RWPE1 (cell line): ENCODE results near the gene B3GAT2.

Experiments used
- CTCF ChIA-PET: fragments of 350-600 bp; sonication (Branson Sonifier 250); formaldehyde crosslinking; extraction: SDS; loops from one replicate; lab custom pipeline; 2021; lab: Yijun Ruan, JAX
- POLR2A ChIA-PET: fragments of 400-600 bp; formaldehyde crosslinking; extraction: SDS; loops from one replicate; lab custom pipeline; 2020; ENCODE audit warnings: antibody characterized with exemption; ENCODE audit not compliant: low non-redundant PET; lab: Yijun Ruan, JAX
- DNase-seq: peaks from one replicate; pipeline ENCODE4 v3.0.0; 2012; ENCODE audit warnings: low spot score
- H3K27ac ChIP-seq: fragments of 450-650 bp; 2 replicates; pipeline ENCODE4 v1.5.1; 2017
- TF ChIP-seq, protein P1 (sequence below): fragments of 450-650 bp; conservative IDR thresholded peaks from 2 replicates; pipeline ENCODE4 v1.5.1; 2017; ENCODE audit warnings: low read depth, mild to moderate bottlenecking

B3GAT2 gene

DNA sequence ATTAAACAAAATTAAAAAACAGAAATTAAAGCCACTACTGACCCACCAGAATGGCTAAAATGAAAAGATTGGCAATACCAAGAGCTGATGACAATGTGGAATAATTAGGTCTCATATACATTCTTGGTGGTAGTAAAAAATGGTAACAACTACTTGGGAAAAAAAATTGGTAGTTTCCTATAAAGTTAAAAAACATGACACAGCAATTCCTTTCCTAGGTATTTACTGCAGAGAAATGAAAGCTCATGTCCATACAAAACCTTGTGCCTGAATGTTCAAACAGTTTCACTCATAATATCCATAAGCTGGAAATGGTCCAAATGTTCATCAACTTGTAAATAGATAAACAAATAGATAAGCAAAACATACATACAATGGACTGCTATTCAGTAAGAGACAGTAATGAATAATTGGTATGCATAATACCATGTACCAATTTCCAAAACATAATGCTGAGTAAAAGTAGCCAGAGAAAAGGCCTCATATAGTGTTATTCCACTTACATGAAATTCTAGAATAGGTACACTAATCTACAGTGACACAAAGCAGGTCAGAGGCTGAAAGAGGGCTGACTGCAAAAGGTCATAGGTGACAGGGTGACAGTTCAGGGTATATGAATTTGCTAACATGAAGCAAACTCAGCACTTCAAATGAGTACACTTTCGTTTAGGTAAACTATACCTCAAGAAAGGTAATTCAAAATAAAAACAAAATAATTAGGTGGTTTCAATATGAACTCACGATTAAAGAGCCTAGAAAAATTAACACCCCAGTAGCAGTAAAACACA lies 53.0 kb downstream of the B3GAT2 start:
- TF ChIP-seq, protein P1, sequence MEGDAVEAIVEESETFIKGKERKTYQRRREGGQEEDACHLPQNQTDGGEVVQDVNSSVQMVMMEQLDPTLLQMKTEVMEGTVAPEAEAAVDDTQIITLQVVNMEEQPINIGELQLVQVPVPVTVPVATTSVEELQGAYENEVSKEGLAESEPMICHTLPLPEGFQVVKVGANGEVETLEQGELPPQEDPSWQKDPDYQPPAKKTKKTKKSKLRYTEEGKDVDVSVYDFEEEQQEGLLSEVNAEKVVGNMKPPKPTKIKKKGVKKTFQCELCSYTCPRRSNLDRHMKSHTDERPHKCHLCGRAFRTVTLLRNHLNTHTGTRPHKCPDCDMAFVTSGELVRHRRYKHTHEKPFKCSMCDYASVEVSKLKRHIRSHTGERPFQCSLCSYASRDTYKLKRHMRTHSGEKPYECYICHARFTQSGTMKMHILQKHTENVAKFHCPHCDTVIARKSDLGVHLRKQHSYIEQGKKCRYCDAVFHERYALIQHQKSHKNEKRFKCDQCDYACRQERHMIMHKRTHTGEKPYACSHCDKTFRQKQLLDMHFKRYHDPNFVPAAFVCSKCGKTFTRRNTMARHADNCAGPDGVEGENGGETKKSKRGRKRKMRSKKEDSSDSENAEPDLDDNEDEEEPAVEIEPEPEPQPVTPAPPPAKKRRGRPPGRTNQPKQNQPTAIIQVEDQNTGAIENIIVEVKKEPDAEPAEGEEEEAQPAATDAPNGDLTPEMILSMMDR: no peak
- CTCF ChIA-PET: interaction anchor here (0.6 to 0.9 kb wide), 2 partner anchors 10 to 567 kb away, joined by 3 to 5 read pairs; no protein-coding TSS in a partner anchor
- DNase-seq: no peak
- POLR2A ChIA-PET: no interaction called here
- H3K27ac ChIP-seq: no peak overlapping the region

DNA sequence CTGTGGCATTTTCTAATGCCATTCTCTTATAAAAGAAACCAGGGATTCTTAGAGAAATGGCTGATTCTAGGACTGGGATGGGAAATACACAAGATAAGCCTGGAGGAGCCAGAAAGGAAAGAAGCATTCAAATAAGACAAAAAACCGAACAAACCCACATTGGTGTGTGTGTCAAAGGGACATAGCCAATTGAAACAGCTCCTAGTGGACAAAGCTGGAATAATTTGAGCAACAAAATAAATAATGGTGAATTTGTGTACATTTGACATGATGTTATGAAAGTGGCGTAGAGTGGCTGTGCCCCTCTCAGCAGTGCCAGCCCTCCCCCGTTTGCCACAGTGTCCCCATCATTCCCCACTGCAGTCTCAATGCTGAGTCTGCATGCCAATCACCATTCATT lies 55.5 kb downstream of the B3GAT2 start:
- no peak overlapping the region for H3K27ac ChIP-seq
- TF ChIP-seq, protein P1: no peak
- POLR2A ChIA-PET: no interaction called here
- CTCF ChIA-PET: no interaction called here
- DNase-seq: no peak

DNA sequence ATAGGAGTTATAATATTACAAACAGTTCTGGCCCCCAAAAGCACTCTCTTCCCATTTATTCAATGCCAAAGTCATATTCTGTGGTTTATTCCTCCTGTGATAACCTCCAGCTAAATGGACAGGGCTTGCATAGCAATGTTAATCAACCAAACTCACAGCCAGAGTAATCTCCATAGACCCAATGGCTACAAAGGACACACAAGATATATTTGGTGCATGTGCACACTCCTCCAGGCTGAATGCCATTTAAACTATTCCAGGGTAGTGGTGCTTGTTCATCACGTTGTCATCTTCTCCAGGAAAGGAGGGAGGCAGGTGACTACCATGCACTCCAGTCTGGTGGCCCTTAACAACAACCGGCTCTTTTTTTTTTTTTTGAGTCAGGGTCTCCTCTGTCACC lies 56.8 kb downstream of the B3GAT2 start:
- ChIA-PET POLR2A (no interaction called here), CTCF (interaction anchor here (0.9 to 1.5 kb wide), 2 partner anchors 16 to 1545 kb away, joined by 3 to 4 read pairs; no protein-coding TSS in a partner anchor)
- H3K27ac ChIP-seq: no peak overlapping the region
- no peak for DNase-seq
- TF ChIP-seq, protein P1: no peak

DNA sequence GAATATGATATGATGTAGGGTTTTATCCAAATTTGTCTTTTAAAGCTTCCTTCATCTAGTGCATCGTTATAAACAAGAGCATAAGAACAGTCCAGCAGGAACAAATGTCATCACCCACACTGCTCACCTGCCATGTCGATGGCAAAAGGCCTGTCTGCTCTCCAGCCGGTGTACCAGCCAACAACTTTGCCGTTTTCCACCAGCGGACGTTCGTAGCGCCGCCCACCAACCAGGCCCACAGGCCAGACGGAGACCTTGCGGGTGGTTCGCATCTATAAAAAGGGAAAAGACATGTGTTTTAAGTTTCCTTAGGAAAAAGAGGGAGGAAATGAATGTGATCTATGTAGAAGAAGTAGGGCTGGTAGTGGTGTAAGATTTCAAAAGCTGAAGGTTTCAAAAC lies 62.9 kb downstream of the B3GAT2 start:
- H3K27ac ChIP-seq: no peak overlapping the region
- TF ChIP-seq, protein P1: no peak
- CTCF ChIA-PET: interaction anchor here (0.6 kb wide), 1 partner anchor 63 kb away, joined by 3 read pairs; no protein-coding TSS in a partner anchor
- POLR2A ChIA-PET: no interaction called here
- no peak for DNase-seq

DNA sequence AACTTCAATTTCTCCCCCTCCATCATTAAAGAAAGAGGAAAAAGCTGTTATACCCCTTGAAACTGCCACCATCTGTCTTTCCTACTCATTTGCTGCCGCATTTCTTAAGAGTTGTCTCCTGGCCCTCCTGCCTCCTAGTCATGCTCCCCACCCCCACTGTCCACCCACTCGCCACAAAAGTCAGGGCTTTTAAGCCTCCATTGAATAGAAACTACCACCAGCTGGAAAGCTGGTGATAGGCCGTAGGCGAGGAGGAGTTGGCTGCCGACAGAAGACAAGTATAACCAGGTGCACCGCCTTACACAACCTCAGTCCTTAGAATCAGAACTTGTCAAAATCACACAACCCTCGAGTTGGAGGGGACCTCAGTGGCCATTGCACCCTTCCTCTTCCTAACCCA lies 67.6 kb downstream of the B3GAT2 start:
- no peak overlapping the region for H3K27ac ChIP-seq
- CTCF ChIA-PET: no interaction called here
- TF ChIP-seq, protein P1: no peak
- POLR2A ChIA-PET: no interaction called here
- DNase-seq: no peak

DNA sequence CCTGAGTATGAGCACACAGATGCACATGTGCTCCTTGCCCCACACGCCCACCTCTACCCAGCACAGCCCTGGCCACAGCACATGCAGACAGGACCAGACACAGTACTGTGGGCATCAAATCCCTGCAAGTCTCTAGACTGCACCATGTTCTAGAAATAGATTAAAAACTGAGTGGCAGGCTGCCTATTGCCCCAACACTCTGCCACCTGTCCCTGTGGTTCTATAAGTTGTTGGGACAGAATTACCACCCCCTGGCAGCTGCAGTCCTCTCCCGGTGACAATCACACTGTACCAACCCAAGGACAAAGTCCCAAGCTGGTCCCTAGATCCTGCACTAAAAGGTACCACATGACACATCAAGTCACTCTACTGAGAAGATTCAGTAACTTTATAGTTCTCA lies 70.2 kb downstream of the B3GAT2 start:
- ChIA-PET CTCF (no interaction called here), POLR2A (no interaction called here)
- no peak overlapping the region for H3K27ac ChIP-seq
- DNase-seq: no peak
- TF ChIP-seq, protein P1: no peak
